Pons (tissue), 1 donor: Measurements from ENCODE around the gene TMPRSS3.

Source experiments
- DNase-seq: peaks from one replicate; pipeline ENCODE4 v3.0.0-alpha.2; 2016; ENCODE audit warnings: low spot score

The TMPRSS3 gene

GRCh38 chr21:42331660-42332059, 64.2 kb downstream of the TMPRSS3 start:
- no peak for DNase-seq

- DNase-seq, result no peak
Observed at GRCh38 chr21:42330380-42331371, 65.2 kb downstream of the TMPRSS3 start.

- no peak for DNase-seq
Observed at GRCh38 chr21:42324896-42325295, 71.0 kb downstream of the TMPRSS3 start.
